Stimulated activated naive CD8-positive, alpha-beta T cell treated with anti-CD3 and anti-CD28 coated beads, Interleukin-15, amount 100 ng/mL, for 72 hours (primary cell): Measurements from ENCODE around the gene PACC1.
"Not testable (repeated sequence)": the region's sequence is repeated elsewhere in the genome, so short reads cannot be mapped to it uniquely, and the experiment has no call there.

Source experiments
- ATAC-seq: fragments of 150-1000 bp; cut with Tn5 transposase; 2 replicates; pipeline ENCODE4 v1.10.0; 2021; ENCODE audit warnings: mild to moderate bottlenecking, moderate library complexity
- DNase-seq, 2 donors: peaks; one replicate each; pipeline ENCODE4 v3.0.0; 2021 to 2022
- H3K27ac Mint-ChIP-seq, 2 donors: one replicate each; pipeline ENCODE4 v1.8.0; 2022; ENCODE audit warnings: mild to moderate bottlenecking in 2 of 2, mixed read lengths in 2 of 2, moderate library complexity in 2 of 2
- H3K27me3 Mint-ChIP-seq: one replicate; pipeline ENCODE4 v1.8.0; 2022; ENCODE audit warnings: mixed read lengths
- H3K4me1 Mint-ChIP-seq: one replicate; pipeline ENCODE4 v1.8.0; 2022; ENCODE audit warnings: mild to moderate bottlenecking, mixed read lengths
- H3K4me3 Mint-ChIP-seq, 2 donors: one replicate each; pipeline ENCODE4 v1.8.0; 2022; ENCODE audit warnings: mild to moderate bottlenecking in 2 of 2, mixed read lengths in 2 of 2, moderate library complexity in 1 of 2
- H3K9me3 Mint-ChIP-seq, 2 donors: one replicate each; pipeline ENCODE4 v1.8.0; 2022; ENCODE audit warnings: mixed read lengths in 2 of 2

PACC1 gene

GRCh38 chr1:212341090-212341489, 73.6 kb downstream of the PACC1 start:
- Mint-ChIP-seq H3K4me1 (peaks cover 5% of the 10 kb centered on the region), H3K4me3 (no peak overlapping the region), H3K9me3 (no peaks in the 10 kb centered on the region), H3K27me3 (no peaks in the 10 kb centered on the region), H3K27ac (no peak overlapping the region)
- ATAC-seq (no peak), DNase-seq (no peak)

- ATAC-seq = no peak
- Mint-ChIP-seq H3K27me3 (no peaks in the 10 kb centered on the region), H3K9me3 (no peaks in the 10 kb centered on the region), H3K4me3 (no peak overlapping the region), H3K4me1 (peaks cover 10% of the 10 kb centered on the region), H3K27ac (no peak overlapping the region)
- no peak for DNase-seq
These were observed 85.6 kb downstream of the PACC1 start for GRCh38 chr1:212329105-212329504.

- no peaks in the 10 kb centered on the region for H3K27me3 Mint-ChIP-seq
- H3K4me3 Mint-ChIP-seq = no peak overlapping the region
- H3K4me1 Mint-ChIP-seq = peaks cover 15% of the 10 kb centered on the region
- no peaks in the 10 kb centered on the region for H3K9me3 Mint-ChIP-seq
- no peak for DNase-seq
- ATAC-seq = no peak
- no peak overlapping the region for H3K27ac Mint-ChIP-seq
These were observed 86.4 kb downstream of the PACC1 start for GRCh38 chr1:212328248-212328647.

- Mint-ChIP-seq H3K27me3 (no peaks in the 10 kb centered on the region), H3K4me3 (no peak overlapping the region), H3K9me3 (no peaks in the 10 kb centered on the region), H3K4me1 (peaks cover 21% of the 10 kb centered on the region), H3K27ac (no peak overlapping the region)
- no peak for ATAC-seq
- DNase-seq = no peak
These were observed 88.1 kb downstream of the PACC1 start for GRCh38 chr1:212326541-212326940.

- H3K27me3 Mint-ChIP-seq = no peaks in the 10 kb centered on the region
- ATAC-seq (no peak), DNase-seq (no peak)
- H3K4me1 Mint-ChIP-seq = peaks cover 21% of the 10 kb centered on the region
- H3K4me3 Mint-ChIP-seq = no peak overlapping the region
- no peak overlapping the region for H3K27ac Mint-ChIP-seq
- H3K9me3 Mint-ChIP-seq = no peaks in the 10 kb centered on the region
These were observed 91.6 kb downstream of the PACC1 start for GRCh38 chr1:212323066-212323465.

- H3K27me3 Mint-ChIP-seq, H3K9me3 Mint-ChIP-seq, H3K27ac Mint-ChIP-seq, DNase-seq, ATAC-seq, H3K4me3 Mint-ChIP-seq: not testable (repeated sequence)
- H3K4me1 Mint-ChIP-seq = peaks cover 38% of the 10 kb centered on the region
These were observed 93.7 kb downstream of the PACC1 start for GRCh38 chr1:212321031-212321430.

GRCh38 chr1:212317916-212318315, 96.8 kb downstream of the PACC1 start:
- ATAC-seq (no peak), DNase-seq (no peak)
- H3K27me3 Mint-ChIP-seq = no peaks in the 10 kb centered on the region
- no peak overlapping the region for H3K4me3 Mint-ChIP-seq
- H3K27ac Mint-ChIP-seq = no peak overlapping the region
- H3K9me3 Mint-ChIP-seq = no peaks in the 10 kb centered on the region
- peaks cover 35% of the 10 kb centered on the region for H3K4me1 Mint-ChIP-seq

GRCh38 chr1:212315907-212316306, 98.8 kb downstream of the PACC1 start:
- Mint-ChIP-seq H3K27me3 (no peaks in the 10 kb centered on the region), H3K4me1 (peaks cover 32% of the 10 kb centered on the region), H3K27ac (peak overlapping the region in 1 of 2 donors; percentile 76), H3K4me3 (peak overlapping the region in 1 of 2 donors; percentile 0), H3K9me3 (no peaks in the 10 kb centered on the region)
- peak; percentile 85 for ATAC-seq
- peak in 1 of 2 donors; percentile 20 for DNase-seq

- no peaks in the 10 kb centered on the region for H3K27me3 Mint-ChIP-seq
- no peak overlapping the region for H3K4me3 Mint-ChIP-seq
- no peak for DNase-seq
- H3K4me1 Mint-ChIP-seq = peaks cover 32% of the 10 kb centered on the region
- ATAC-seq = peak; percentile 60
- no peak overlapping the region for H3K27ac Mint-ChIP-seq
- H3K9me3 Mint-ChIP-seq = no peaks in the 10 kb centered on the region
These were observed 99.5 kb downstream of the PACC1 start for GRCh38 chr1:212315184-212315583.
